NCI-H1048 (cell line): ENCODE data around the gene LTO1.
A peak's percentile ranks its signal among the peaks of the same experiment; 100 is the strongest.

Experiments
- DNase-seq: peaks from one replicate; lab custom pipeline; 2025; lab: John Stamatoyannopoulos, UW

LTO1 gene

GRCh38 chr11:69645801-69646492, 29.2 kb downstream of the LTO1 start:
- DNase-seq: no peak

GRCh38 chr11:69644962-69645675, 30.0 kb downstream of the LTO1 start:
- DNase-seq: no peak

GRCh38 chr11:69644071-69644961, 30.8 kb downstream of the LTO1 start:
- DNase-seq: no peak

GRCh38 chr11:69643646-69644045, 31.5 kb downstream of the LTO1 start:
- no peak for DNase-seq

GRCh38 chr11:69642913-69643632, 32.1 kb downstream of the LTO1 start:
- peak; percentile 54 for DNase-seq

GRCh38 chr11:69642549-69642912, 32.6 kb downstream of the LTO1 start:
- DNase-seq: no peak

- DNase-seq: no peak
Measured at GRCh38 chr11:69641681-69642548, 33.2 kb downstream of the LTO1 start.

- DNase-seq: no peak
Measured at GRCh38 chr11:69640995-69641581, 34.1 kb downstream of the LTO1 start, which contains the start of gene CCND1. CCND1 (plus strand) TSS chr11:69641156; CDS start chr11:69641314, 158 bp downstream.

GRCh38 chr11:69640260-69640994, 34.7 kb downstream of the LTO1 start:
- no peak for DNase-seq

GRCh38 chr11:69639831-69640230, 35.3 kb downstream of the LTO1 start:
- no peak for DNase-seq

- peak; percentile 65 for DNase-seq
Measured at GRCh38 chr11:69638941-69639681, 36.0 kb downstream of the LTO1 start.

GRCh38 chr11:69637941-69638871, 36.9 kb downstream of the LTO1 start:
- no peak for DNase-seq

GRCh38 chr11:69637198-69637940, 37.8 kb downstream of the LTO1 start:
- no peak for DNase-seq

- DNase-seq: no peak
Measured at GRCh38 chr11:69636512-69637197, 38.5 kb downstream of the LTO1 start.

- DNase-seq: no peak
Measured at GRCh38 chr11:69635804-69636511, 39.2 kb downstream of the LTO1 start.

- no peak for DNase-seq
Measured at GRCh38 chr11:69635195-69635594, 40.0 kb downstream of the LTO1 start.
